H9 (cell line): ENCODE measurements around the gene LMX1B. TPM values are rescaled to one million over a fixed set of nuclear protein-coding genes. Genes with fewer than 3 reads are reported as not detected.
A peak's percentile ranks its signal among the peaks of the same experiment; 100 is the strongest.

Source experiments
- DNase-seq: peaks from one replicate; pipeline ENCODE4 v3.0.0-alpha.2; 2017
- H2AFZ ChIP-seq: one replicate; pipeline ENCODE4 v1.6.1; 2013; ENCODE audit warnings: mild to moderate bottlenecking, low read length, control low read depth, moderate library complexity
- H2AK5ac ChIP-seq: 2 replicates; pipeline ENCODE4 v1.6.1; 2013; ENCODE audit warnings: low read length, control low read depth, mixed read lengths; ENCODE audit not compliant: insufficient read length
- H2BK120ac ChIP-seq: one replicate; pipeline ENCODE4 v1.6.1; 2013; ENCODE audit warnings: low read depth, mild to moderate bottlenecking, low read length, control low read depth, inconsistent platforms; ENCODE audit not compliant: poor library complexity, severe bottlenecking
- H2BK12ac ChIP-seq: 2 replicates; pipeline ENCODE4 v1.6.1; 2013; ENCODE audit warnings: low read length, control low read depth, mixed read lengths, low read depth; ENCODE audit not compliant: insufficient read length
- H2BK15ac ChIP-seq: 2 replicates; pipeline ENCODE4 v1.6.1; 2013; ENCODE audit warnings: low read depth, low read length, control low read depth
- H2BK20ac ChIP-seq: one replicate; pipeline ENCODE4 v1.6.1; 2013; ENCODE audit warnings: low read depth, mild to moderate bottlenecking, low read length, control low read depth, inconsistent platforms; ENCODE audit not compliant: poor library complexity, severe bottlenecking
- H2BK5ac ChIP-seq: 2 replicates; pipeline ENCODE4 v1.6.1; 2013; ENCODE audit warnings: low read length, control low read depth, mixed read lengths; ENCODE audit not compliant: insufficient read length
- H3K14ac ChIP-seq: 2 replicates; pipeline ENCODE4 v1.6.1; 2013; ENCODE audit warnings: low read length, control low read depth; ENCODE audit not compliant: insufficient read depth
- H3K18ac ChIP-seq: 2 replicates; pipeline ENCODE4 v1.6.1; 2013; ENCODE audit warnings: low read depth, mild to moderate bottlenecking, mixed read lengths, low read length, control low read depth; ENCODE audit not compliant: insufficient read length
- H3K23ac ChIP-seq: 2 replicates; pipeline ENCODE4 v1.6.1; 2013; ENCODE audit warnings: low read length, control low read depth, mixed read lengths, low read depth; ENCODE audit not compliant: insufficient read length
- H3K23me2 ChIP-seq: 2 replicates; pipeline ENCODE4 v1.6.1; 2013; ENCODE audit warnings: low read depth, mild to moderate bottlenecking, mixed read lengths, low read length, control low read depth; ENCODE audit not compliant: insufficient read length, poor library complexity, severe bottlenecking
- H3K27ac ChIP-seq: 2 replicates; pipeline ENCODE4 v1.5.1; 2013; ENCODE audit warnings: low read length, control low read depth, mixed read lengths, low read depth; ENCODE audit not compliant: insufficient read length
- H3K27me3 ChIP-seq: 2 replicates; pipeline ENCODE4 v1.6.1; 2013; ENCODE audit warnings: low read length, control low read depth, inconsistent platforms; ENCODE audit not compliant: insufficient read depth
- H3K4ac ChIP-seq: 2 replicates; pipeline ENCODE4 v1.6.1; 2013; ENCODE audit warnings: low read depth, mild to moderate bottlenecking, control low read depth, inconsistent platforms, low read length, moderate library complexity
- H3K4me1 ChIP-seq: 2 replicates; pipeline ENCODE4 v1.6.1; 2013; ENCODE audit warnings: low read length, control low read depth, inconsistent platforms; ENCODE audit not compliant: insufficient read depth
- H3K4me2 ChIP-seq: 2 replicates; pipeline ENCODE4 v1.6.1; 2013; ENCODE audit warnings: low read length, control low read depth, mixed read lengths; ENCODE audit not compliant: insufficient read length, insufficient read depth
- H3K56ac ChIP-seq: 2 replicates; pipeline ENCODE4 v1.6.1; 2013; ENCODE audit warnings: low read depth, mild to moderate bottlenecking, mixed read lengths, low read length, control low read depth; ENCODE audit not compliant: insufficient read length
- H3K79me1 ChIP-seq: 2 replicates; pipeline ENCODE4 v1.6.1; 2013; ENCODE audit warnings: low read depth, mild to moderate bottlenecking, moderate library complexity, low read length, control low read depth, inconsistent platforms; ENCODE audit not compliant: insufficient read depth, poor library complexity, severe bottlenecking
- H3K79me2 ChIP-seq: 2 replicates; pipeline ENCODE4 v1.6.1; 2013; ENCODE audit warnings: low read length, control low read depth, inconsistent platforms; ENCODE audit not compliant: insufficient read depth
- H3K9ac ChIP-seq: 2 replicates; pipeline ENCODE4 v1.6.1; 2013; ENCODE audit warnings: low read length, control low read depth, mixed read lengths; ENCODE audit not compliant: insufficient read length; ENCODE audit errors: extremely low read depth
- H3K9me3 ChIP-seq: one replicate; pipeline ENCODE4 v1.6.1; 2013; ENCODE audit warnings: low read depth, low read length, inconsistent platforms; ENCODE audit not compliant: control insufficient read depth
- H3T11ph ChIP-seq: one replicate; pipeline ENCODE4 v1.6.1; 2013; ENCODE audit warnings: mild to moderate bottlenecking, low read length, control low read depth, inconsistent platforms
- H4K20me1 ChIP-seq: one replicate; pipeline ENCODE4 v1.6.1; 2013; ENCODE audit not compliant: control insufficient read depth, insufficient read length, insufficient read depth
- H4K5ac ChIP-seq: 2 replicates; pipeline ENCODE4 v1.6.1; 2013; ENCODE audit warnings: low read depth, mild to moderate bottlenecking, mixed read lengths, low read length, control low read depth; ENCODE audit not compliant: insufficient read length
- H4K8ac ChIP-seq: replicated peaks from 2 replicates; pipeline ENCODE4 v1.6.1; 2013; ENCODE audit warnings: low read length, control low read depth, mixed read lengths, low read depth; ENCODE audit not compliant: insufficient read length
- H4K91ac ChIP-seq: 2 replicates; pipeline ENCODE4 v1.6.1; 2013; ENCODE audit warnings: low read depth, mild to moderate bottlenecking, moderate library complexity, mixed read lengths, low read length, control low read depth; ENCODE audit not compliant: insufficient read length
- H3K27ac Mint-ChIP-seq, 3 experiments: 2 replicates in 2 of 3; 3 replicates in 1 of 3; pipeline ENCODE4 v1.8.0; 2020 to 2021; ENCODE audit warnings: mixed read lengths in 3 of 3, mild to moderate bottlenecking in 1 of 3, moderate library complexity in 1 of 3
- H3K27me3 Mint-ChIP-seq: 2 replicates; pipeline ENCODE4 v1.8.0; 2021; ENCODE audit warnings: low read depth, mild to moderate bottlenecking, moderate library complexity, mixed read lengths
- H3K36me3 Mint-ChIP-seq, 3 experiments: 2 replicates in 2 of 3; 3 replicates in 1 of 3; pipeline ENCODE4 v1.8.0; 2020 to 2021; ENCODE audit warnings: low read depth in 3 of 3, mixed read lengths in 3 of 3; ENCODE audit not compliant: insufficient read depth in 1 of 3
- H3K4me1 Mint-ChIP-seq, 2 experiments: 2 replicates each; pipeline ENCODE4 v1.8.0; 2020; ENCODE audit warnings: mixed read lengths in 2 of 2
- H3K4me3 Mint-ChIP-seq, 2 experiments: 2 replicates in 1 of 2; 3 replicates in 1 of 2; pipeline ENCODE4 v1.8.0; 2020 to 2021; ENCODE audit warnings: mild to moderate bottlenecking in 2 of 2, mixed read lengths in 2 of 2, moderate library complexity in 1 of 2
- H3K9me3 Mint-ChIP-seq, 2 experiments: 2 replicates in 1 of 2; 3 replicates in 1 of 2; pipeline ENCODE4 v1.8.0; 2020; ENCODE audit warnings: mild to moderate bottlenecking in 2 of 2, mixed read lengths in 2 of 2, moderate library complexity in 1 of 2
- WGBS: extraction: QIAGEN DNeasy Blood & Tissue Kit; methylation state at CpG from one replicate; pipeline ENCODE4 v1.1.7; 2013; ENCODE audit warnings: missing lambda C conversion rate, low lambda C conversion rate, mixed read lengths; ENCODE audit not compliant: insufficient read length; ENCODE audit errors: extremely low coverage; 5-methylcytosine and 5-hydroxymethylcytosine counted together
- total RNA-seq: library from RNA; stranded (reverse); gene quantifications from 2 replicates; pipeline ENCODE4 v1.2.1, GENCODE V29; 2021
- TF ChIP-seq, protein P1 (sequence below): fragments of 200-600 bp; sonication (generic); conservative IDR thresholded peaks from 3 replicates; pipeline ENCODE4 v1.8.0; 2021; ENCODE audit warnings: antibody characterized with exemption, mild to moderate bottlenecking

LMX1B gene
- total RNA-seq, 1 experiment from 2014 or later = 0.85 TPM

DNA sequence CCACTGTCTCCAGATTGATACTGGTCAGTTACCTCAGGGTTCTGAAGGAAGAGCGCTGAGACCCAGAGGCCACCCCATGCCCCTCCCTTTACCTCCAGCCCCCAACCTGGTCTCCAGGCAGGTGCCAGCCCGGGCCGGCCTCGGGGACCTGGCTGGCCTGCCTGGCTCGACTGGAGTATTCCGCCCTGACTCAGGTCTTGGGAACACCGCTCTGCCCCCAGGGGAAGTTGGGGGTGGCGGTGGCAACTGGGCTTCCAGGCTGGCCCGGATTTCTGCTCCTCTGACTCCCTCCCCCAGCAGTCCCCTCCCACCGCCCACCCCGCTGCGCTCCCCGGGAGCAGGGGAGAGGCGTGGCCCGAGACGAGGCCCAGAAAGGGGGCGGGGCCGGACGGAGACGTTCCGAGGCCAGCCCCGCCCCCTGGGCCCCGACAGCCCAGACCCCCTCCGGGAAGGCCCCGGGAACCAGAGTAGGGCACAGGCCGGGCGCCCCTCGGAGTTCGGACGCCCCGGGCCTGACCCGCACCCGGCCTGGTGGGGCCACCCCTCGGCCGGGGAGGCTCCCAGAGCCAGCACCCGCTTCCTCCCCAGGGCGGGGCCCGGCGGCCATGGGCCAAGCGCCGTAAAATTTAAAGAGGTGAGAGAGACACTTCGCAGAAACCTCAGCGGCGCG lies 108.7 kb downstream of the LMX1B start:
- Histone ChIP-seq H3T11ph (no peak overlapping the region), H2AFZ (no peak overlapping the region), H2BK15ac (no peak overlapping the region), H3K79me1 (no peaks in the 10 kb centered on the region), H2AK5ac (no peak overlapping the region), H2BK12ac (no peak overlapping the region), H3K4me1 (peaks cover 2% of the 10 kb centered on the region; the same call in 1 of the 2 replicates), H2BK5ac (no peak overlapping the region), H4K20me1 (no peaks in the 10 kb centered on the region), H3K23me2 (peaks cover 14% of the 10 kb centered on the region), H2BK120ac (no peak overlapping the region), H2BK20ac (no peak overlapping the region), H3K9me3 (no peaks in the 10 kb centered on the region), H3K79me2 (no peaks in the 10 kb centered on the region), H3K4ac (no peak overlapping the region), H3K56ac (no peak overlapping the region), H3K27me3 (no peaks in the 10 kb centered on the region; the same call in 1 of the 2 replicates), H3K18ac (peak overlapping the region; percentile 51), H4K91ac (no peak overlapping the region), H3K14ac (no peak overlapping the region), H3K27ac (no peak overlapping the region), H4K8ac (no peak overlapping the region), H3K9ac (no peak overlapping the region), H3K4me2 (peak overlapping the region; percentile 19), H3K23ac (no peak overlapping the region), H4K5ac (no peak overlapping the region)
- peak overlapping the region; percentile 67 to 81 for H3K4me3 Mint-ChIP-seq
- WGBS = no CpG with 5 or more reads among the region's 45 CpGs
- peaks cover 55% of the 10 kb centered on the region for H3K27me3 Mint-ChIP-seq
- peaks cover 0 to 2% of the 10 kb centered on the region in 2 experiments; a peak in 2 of 5 replicates for H3K9me3 Mint-ChIP-seq
- DNase-seq = peak; percentile 88
- H3K27ac Mint-ChIP-seq = peak overlapping the region in 1 of 3 experiments; percentile 89; a peak in 1 of 7 replicates
- TF ChIP-seq, protein P1, sequence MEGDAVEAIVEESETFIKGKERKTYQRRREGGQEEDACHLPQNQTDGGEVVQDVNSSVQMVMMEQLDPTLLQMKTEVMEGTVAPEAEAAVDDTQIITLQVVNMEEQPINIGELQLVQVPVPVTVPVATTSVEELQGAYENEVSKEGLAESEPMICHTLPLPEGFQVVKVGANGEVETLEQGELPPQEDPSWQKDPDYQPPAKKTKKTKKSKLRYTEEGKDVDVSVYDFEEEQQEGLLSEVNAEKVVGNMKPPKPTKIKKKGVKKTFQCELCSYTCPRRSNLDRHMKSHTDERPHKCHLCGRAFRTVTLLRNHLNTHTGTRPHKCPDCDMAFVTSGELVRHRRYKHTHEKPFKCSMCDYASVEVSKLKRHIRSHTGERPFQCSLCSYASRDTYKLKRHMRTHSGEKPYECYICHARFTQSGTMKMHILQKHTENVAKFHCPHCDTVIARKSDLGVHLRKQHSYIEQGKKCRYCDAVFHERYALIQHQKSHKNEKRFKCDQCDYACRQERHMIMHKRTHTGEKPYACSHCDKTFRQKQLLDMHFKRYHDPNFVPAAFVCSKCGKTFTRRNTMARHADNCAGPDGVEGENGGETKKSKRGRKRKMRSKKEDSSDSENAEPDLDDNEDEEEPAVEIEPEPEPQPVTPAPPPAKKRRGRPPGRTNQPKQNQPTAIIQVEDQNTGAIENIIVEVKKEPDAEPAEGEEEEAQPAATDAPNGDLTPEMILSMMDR = no peak
- H3K4me1 Mint-ChIP-seq = peaks cover 22 to 33% of the 10 kb centered on the region in 2 experiments
- H3K36me3 Mint-ChIP-seq = no peaks in the 10 kb centered on the region; a peak in 1 of 7 replicates
